HK-2 (cell line): ENCODE data around the gene OBSCN.
"Not testable (repeated sequence)": the region's sequence is repeated elsewhere in the genome, so short reads cannot be mapped to it uniquely, and the experiment has no call there.

ENCODE experiments used
- DNase-seq: peaks from one replicate; pipeline ENCODE4 v3.0.0-alpha.2; 2018; ENCODE audit not compliant: unreplicated experiment

The OBSCN gene

DNA sequence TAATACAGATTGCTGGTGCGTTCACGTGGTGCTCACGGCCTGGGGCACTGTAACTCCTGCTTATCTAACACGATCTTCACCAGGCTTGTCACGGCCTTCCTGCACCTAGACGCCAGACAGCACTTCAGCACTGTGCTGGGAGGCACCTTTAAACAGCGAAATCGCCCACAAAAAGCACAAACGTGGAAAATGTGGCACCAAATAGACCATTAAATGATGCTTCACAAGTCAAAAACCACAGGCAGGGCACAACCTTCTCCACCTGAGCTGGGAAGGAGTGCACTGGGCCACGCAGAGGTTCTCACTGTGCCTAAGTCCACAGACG, 22.2 kb upstream of the OBSCN start:
- DNase-seq = no peak

DNA sequence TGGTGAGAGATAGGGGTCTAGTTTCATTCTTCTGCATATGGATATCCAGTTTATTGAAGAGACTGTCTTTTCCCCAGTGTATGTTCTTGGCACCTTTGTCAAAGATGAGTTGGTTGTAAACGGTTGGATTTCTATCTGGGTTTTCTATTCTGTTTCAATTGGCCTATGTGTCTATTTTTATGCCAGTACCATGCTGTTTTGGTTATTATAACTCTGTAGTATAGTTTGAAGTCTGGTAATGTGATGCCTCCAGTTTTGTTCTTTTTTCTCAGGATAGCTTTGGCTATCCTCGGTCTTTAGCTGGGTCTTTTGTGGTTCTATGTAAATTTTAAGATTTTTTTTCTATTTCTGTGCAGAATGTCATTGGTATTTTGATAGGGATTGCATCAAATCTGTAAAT, 19.6 kb upstream of the OBSCN start:
- DNase-seq = not testable (repeated sequence)

GRCh38 chr1:228190182-228190581, 17.7 kb upstream of the OBSCN start:
- no peak for DNase-seq

DNA sequence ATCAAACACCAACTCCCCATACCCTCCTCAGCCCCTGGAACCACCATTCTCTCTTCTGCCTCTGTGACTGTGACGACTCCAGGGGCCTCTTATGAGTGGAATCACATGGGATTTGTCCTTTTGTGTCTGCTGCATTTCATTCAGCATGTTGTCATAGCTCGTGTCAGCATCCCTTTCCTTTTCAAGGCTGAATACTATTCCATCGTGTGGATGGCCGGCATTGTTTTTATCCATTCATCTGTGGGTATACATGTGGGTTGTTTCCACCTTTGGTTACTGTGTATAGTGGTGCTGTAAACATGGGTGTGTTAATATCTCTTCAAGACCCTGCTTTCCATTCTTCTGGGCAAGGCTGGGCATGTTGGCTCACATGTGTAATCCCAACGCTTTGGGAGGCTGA, 17.1 kb upstream of the OBSCN start:
- no peak for DNase-seq

- no peak for DNase-seq
Measured at GRCh38 chr1:228194436-228194835, 13.4 kb upstream of the OBSCN start.

- no peak for DNase-seq
Measured at GRCh38 chr1:228194921-228195812, 12.7 kb upstream of the OBSCN start.

- DNase-seq = no peak
Measured at GRCh38 chr1:228197555-228198147, 10.2 kb upstream of the OBSCN start.

DNA sequence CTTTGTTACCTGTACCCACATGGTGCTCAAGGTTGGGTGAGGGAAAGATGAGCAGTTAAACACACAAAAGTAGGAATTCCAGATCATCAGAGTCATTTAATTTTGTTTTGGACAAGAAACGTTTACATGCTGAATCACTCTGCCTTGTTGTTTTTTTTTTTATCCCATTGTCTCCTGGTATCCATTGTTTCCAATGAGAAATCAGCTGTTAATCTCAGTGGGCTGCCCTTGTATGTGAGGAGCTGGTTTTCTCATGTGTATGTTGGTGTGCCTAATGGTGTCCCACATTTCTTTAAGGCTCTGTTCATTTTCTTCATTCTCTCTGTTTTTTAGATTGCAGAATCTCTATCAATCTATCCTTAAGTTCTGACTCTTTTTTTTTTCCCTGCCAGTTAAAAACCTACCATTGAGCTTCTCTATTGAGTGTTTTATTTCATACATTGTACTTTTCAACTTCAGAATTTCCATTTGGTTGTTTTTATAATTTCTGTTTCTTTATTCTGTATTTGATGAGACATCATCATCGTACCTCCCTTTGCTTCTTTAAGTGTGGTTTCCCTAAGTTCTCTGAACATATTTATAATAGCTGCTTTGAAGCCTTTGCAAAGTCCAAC, 8.8 kb upstream of the OBSCN start:
- DNase-seq = no peak

DNA sequence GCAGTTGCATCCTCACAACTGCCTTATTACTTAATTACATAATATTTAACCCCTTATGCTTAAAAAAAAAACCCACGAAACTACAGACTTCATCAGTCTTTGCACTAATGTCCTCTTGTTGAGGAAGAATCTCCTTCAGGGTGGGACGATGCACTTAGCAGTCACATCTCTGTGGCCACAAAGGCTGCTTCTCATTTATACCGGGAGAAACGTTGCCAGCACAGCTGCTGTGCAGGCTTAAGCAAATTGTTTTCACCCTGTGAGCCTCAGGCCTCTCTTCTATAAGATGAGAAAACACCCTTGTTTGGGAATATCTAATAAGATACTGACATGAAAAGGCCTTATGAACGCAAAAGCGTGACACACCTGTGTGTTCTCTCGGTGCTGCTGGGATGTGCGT, 2.9 kb upstream of the OBSCN start:
- no peak for DNase-seq

GRCh38 chr1:228205526-228206436, 2.1 kb upstream of the OBSCN start:
- DNase-seq = no peak

DNA sequence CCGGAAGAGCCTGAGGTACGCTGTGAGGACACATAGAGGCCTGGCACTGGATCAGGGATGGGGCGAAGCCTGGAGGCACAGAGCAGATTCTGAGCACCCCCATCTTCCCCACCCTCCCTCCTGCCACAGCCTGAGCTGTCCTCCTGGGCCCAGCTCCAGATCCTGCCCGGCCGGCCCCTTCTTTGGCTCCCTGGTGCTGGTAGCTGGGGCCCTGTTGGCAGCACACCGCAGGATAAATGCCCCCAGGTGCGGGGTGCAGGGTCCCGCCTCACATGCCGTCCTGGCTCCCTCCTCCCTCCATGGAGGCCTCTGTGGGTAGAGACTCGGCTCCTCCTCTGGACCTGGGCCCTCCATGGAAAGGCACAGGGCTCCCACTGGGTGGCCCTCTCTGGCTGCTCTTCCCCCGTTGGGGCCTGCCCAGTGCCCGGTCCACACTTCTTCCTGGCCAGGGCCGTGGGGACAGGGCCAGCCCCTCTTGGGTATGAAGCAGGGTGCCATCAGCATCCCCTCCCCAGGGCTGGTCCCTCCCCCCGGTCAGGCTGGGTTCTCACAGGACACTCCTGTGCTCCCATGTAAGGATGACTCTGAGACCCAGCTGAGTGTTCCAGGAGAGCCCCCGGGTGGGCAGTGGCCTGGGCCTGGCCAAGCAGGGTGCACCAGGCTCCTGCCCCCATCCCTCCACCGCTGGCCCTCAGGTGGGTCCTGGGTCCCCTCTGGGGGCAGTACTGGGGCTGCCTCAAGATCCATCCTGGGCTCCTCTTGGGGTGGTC, 1.1 kb upstream of the OBSCN start:
- DNase-seq = no peak

DNA sequence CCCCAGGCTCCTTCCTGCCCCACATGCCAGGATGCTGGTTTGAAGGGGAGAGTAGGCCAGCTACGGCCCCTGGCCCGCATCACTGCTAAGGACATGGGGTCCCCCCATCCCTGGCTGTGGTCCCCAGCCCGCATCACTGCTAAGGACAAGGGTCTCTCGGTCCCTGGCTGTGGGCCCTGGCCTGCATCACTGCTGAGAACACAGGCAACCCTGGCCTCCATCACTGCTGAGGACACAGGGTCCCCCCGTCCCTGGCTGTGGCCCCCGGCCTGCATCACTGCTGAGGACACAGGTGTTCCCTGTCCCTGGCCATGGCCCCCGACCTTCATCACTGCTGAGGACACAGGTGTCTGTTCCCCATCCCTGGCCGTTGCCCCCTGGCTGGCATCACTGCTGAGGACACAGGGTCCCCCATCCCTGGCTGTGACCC, 448 bp upstream of the OBSCN start:
- DNase-seq = no peak

DNA sequence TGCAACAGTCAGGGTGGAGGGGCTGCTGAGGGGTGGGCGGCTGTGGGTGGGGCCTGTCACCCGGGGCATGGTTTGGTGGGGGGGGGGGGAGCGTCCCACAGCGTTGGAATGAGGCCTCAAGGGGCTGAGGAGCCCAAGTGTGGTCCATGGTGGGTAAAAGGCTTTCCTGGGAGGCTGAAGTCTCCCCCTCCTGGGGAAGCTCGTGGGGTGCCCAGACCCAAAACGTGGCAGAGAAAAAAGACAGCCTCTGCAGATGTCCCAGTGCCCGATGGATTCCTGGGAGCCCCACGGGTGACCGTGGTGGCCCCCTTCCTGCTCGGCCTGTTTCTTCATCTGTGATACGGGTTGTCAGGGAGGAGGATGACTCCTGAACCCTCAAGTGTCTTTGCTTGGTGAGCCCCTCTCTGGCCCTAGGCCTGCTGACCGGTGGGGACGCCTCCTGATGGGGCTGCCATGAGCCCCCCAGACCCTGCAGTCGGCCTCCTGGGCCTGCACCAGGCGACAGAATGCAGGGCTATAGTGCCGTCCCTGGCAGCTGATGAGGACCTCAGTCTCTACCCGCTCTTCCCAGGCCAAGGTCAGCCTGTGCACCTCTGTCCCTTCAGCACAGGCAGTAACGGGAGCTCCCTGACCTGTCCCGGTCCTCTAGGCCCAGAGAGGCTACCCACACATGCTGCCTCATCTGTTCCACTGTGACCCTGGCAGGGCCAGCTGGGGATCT, 1.1 kb downstream of the OBSCN start:
- no peak for DNase-seq

GRCh38 chr1:228209657-228210056, 1.8 kb downstream of the OBSCN start:
- no peak for DNase-seq

DNA sequence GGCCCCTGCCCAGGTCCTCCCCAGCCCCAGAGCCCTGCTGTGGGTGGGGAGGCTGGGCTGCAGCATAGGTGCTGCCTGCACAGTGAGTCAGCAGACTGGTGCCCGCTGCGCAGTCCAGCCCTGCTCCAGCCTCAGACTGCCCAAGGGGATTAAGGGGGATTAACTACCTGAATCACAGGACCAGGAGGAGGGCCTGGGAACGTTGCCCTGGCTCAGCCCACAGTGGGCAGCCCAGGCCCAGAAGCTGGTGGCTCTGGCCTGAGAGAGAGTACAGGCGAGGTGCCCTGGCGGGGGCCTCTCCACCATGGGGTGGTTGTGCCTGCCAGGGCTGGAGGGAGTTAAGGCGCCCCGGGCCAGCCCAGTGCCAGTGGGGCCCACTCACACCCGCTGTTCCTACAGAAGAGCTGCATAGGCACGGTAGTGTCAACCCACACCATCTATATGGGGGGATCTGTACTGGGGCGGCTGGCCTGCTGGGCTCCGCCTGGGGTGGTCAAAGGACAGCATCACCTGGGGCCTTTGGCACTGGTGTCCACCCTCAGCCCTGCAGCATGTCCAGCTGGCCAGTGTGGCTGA, 2.3 kb downstream of the OBSCN start:
- DNase-seq = peak; percentile 67

- no peak for DNase-seq
Measured at GRCh38 chr1:228210712-228211530, 3.1 kb downstream of the OBSCN start.

DNA sequence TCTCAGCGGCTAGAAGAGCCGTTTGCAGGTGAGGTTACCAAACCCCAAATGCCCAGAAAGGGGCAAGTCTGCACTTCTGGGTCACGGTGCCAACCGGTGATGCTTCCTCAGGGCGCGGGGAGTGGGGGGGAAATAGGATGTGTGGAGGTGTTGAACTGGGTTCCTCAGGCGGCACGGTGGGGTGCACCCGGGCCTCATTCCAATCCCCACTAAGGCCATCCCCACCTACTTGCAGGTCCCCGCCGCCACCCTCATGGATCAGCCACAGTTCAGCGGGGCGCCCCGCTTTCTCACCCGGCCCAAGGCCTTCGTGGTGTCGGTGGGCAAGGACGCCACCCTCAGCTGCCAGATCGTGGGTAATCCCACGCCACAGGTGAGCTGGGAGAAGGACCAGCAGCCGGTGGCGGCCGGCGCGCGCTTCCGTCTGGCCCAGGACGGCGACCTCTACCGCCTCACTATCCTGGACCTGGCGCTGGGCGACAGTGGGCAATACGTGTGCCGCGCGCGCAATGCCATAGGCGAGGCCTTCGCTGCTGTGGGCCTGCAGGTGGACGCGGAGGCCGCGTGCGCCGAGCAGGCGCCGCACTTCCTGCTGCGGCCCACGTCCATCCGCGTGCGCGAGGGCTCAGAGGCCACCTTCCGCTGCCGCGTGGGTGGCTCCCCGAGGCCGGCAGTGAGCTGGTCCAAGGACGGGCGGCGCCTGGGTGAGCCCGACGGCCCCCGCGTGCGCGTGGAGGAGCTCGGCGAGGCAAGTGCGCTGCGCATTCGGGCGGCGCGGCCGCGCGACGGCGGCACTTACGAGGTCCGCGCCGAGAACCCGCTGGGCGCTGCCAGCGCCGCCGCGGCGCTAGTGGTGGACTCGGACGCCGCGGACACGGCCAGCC, 3.9 kb downstream of the OBSCN start:
- no peak for DNase-seq

DNA sequence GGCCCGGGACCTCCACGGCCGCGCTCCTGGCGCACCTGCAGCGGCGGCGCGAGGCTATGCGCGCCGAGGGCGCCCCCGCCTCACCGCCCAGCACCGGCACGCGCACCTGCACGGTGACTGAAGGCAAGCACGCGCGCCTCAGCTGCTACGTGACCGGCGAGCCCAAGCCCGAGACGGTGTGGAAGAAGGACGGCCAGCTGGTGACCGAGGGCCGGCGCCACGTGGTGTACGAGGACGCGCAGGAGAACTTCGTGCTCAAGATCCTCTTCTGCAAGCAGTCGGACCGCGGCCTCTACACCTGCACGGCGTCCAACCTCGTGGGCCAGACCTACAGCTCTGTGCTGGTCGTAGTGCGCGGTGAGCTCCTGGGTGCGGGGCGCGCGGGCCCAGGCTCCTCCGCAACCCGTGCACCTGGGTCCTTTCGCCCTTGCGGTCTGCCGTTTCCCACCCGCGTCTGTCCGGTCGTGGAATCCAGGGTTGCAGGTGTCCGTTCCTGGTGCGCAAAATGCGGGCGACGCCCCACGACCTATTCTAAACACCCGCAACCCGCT, 4.6 kb downstream of the OBSCN start:
- no peak for DNase-seq
